Liver (tissue), 9 donors: Measurements from ENCODE around the gene MRPS18B. TPM values are rescaled to one million over a fixed set of nuclear protein-coding genes. Genes with fewer than 3 reads are reported as not detected.

Source experiments
- DNase-seq: peaks from one replicate; pipeline ENCODE4 v3.0.0-alpha.2; 2017; ENCODE audit warnings: low spot score
- H3K27ac ChIP-seq, 2 donors: one replicate each; pipeline ENCODE4 v1.7.0; 2013; ENCODE audit warnings: inconsistent platforms in 2 of 2, low read length in 2 of 2, control low read depth in 1 of 2, low read depth in 1 of 2, mild to moderate bottlenecking in 1 of 2
- H3K27me3 ChIP-seq, 4 donors: one replicate each; pipeline versions ENCODE4 v1.6.1 to v1.7.0; 2013; ENCODE audit warnings: low read length in 3 of 4, inconsistent platforms in 1 of 4, mild to moderate bottlenecking in 1 of 4, moderate library complexity in 1 of 4; ENCODE audit not compliant: control insufficient read depth in 4 of 4, insufficient read depth in 4 of 4
- H3K36me3 ChIP-seq, 4 donors: one replicate each; pipeline versions ENCODE4 v1.6.1 to v1.7.0; 2013; ENCODE audit warnings: low read length in 3 of 4, mild to moderate bottlenecking in 3 of 4, low read depth in 1 of 4, moderate library complexity in 1 of 4; ENCODE audit not compliant: control insufficient read depth in 4 of 4, insufficient read depth in 3 of 4
- H3K4me1 ChIP-seq, 4 donors: one replicate each; pipeline versions ENCODE4 v1.6.1 to v1.7.0; 2013; ENCODE audit warnings: low read length in 3 of 4, mild to moderate bottlenecking in 3 of 4, moderate library complexity in 1 of 4; ENCODE audit not compliant: control insufficient read depth in 4 of 4, insufficient read depth in 4 of 4
- H3K4me3 ChIP-seq, 3 donors: one replicate each; pipeline versions ENCODE4 v1.6.1 to v1.7.0; 2013; ENCODE audit warnings: low read length in 3 of 3, control low read depth in 1 of 3, low read depth in 1 of 3, mild to moderate bottlenecking in 1 of 3
- H3K9ac ChIP-seq, 2 donors: one replicate each; pipeline ENCODE4 v1.7.0; 2013; ENCODE audit warnings: low read length in 2 of 2, mild to moderate bottlenecking in 2 of 2, moderate library complexity in 2 of 2, control low read depth in 1 of 2, low read depth in 1 of 2
- H3K9me3 ChIP-seq, 4 donors: one replicate each; pipeline versions ENCODE4 v1.6.1 to v1.7.0; 2013; ENCODE audit warnings: low read length in 3 of 4; ENCODE audit not compliant: control insufficient read depth in 4 of 4
- EGR1 ChIP-seq, 2 donors: IDR thresholded peaks; 2 replicates each; pipeline ENCODE4 v1.6.1; 2016 to 2018; ENCODE audit warnings: antibody characterized with exemption in 2 of 2, low read depth in 2 of 2
- FOXA1 ChIP-seq: IDR thresholded peaks from 2 replicates; pipeline ENCODE4 v1.6.1; 2016; ENCODE audit warnings: antibody characterized with exemption
- GABPA ChIP-seq, 2 donors: IDR thresholded peaks in 1 of 2; conservative IDR thresholded peaks in 1 of 2; 2 replicates each; pipeline ENCODE4 v1.6.1; 2016; ENCODE audit warnings: antibody characterized with exemption in 2 of 2, mild to moderate bottlenecking in 1 of 2, moderate library complexity in 1 of 2
- HNF4A ChIP-seq, 2 donors: conservative IDR thresholded peaks; 2 replicates each; pipeline ENCODE4 v1.6.1; 2016; ENCODE audit warnings: antibody characterized with exemption in 2 of 2, mild to moderate bottlenecking in 2 of 2
- HNF4G ChIP-seq: IDR thresholded peaks from 2 replicates; pipeline ENCODE4 v1.6.1; 2016; ENCODE audit warnings: antibody characterized with exemption
- JUND ChIP-seq, 2 donors: IDR thresholded peaks; 2 replicates each; pipeline ENCODE4 v1.6.1; 2016; ENCODE audit warnings: antibody characterized with exemption in 2 of 2
- NR2F2 ChIP-seq: IDR thresholded peaks from 2 replicates; pipeline ENCODE4 v1.6.1; 2016; ENCODE audit warnings: antibody characterized with exemption
- RAD21 ChIP-seq, 2 donors: IDR thresholded peaks; 2 replicates each; pipeline ENCODE4 v1.6.1; 2016; ENCODE audit warnings: antibody characterized with exemption in 2 of 2, mild to moderate bottlenecking in 2 of 2
- SP1 ChIP-seq: IDR thresholded peaks from 2 replicates; pipeline ENCODE4 v1.6.1; 2018; ENCODE audit warnings: antibody characterized with exemption, mild to moderate bottlenecking
- YY1 ChIP-seq: IDR thresholded peaks from 2 replicates; pipeline ENCODE4 v1.6.1; 2016; ENCODE audit warnings: antibody characterized with exemption, mild to moderate bottlenecking
- WGBS: extraction: QIAGEN DNeasy Blood & Tissue Kit; methylation state at CpG from one replicate; pipeline ENCODE4 v1.1.7; 2013; 5-methylcytosine and 5-hydroxymethylcytosine counted together
- polyA plus RNA-seq, 2 donors: library from polyadenylated mRNA; stranded (reverse) in 1 of 2; unstranded in 1 of 2; fragments of 200-250 nt in 1 of 2; fragments of >200 nt in 1 of 2; fragmentation: Nextera tagmentation in 1 of 2; extraction: Ambion mirVana in 1 of 2; gene quantifications; one replicate each; pipeline versions ENCODE4 v1.2.1 to v1.2.3, GENCODE V29; 2013 to 2015
- total RNA-seq, 2 donors: library from RNA; depleted of rRNA; stranded (reverse); fragments of >200 nt; gene quantifications; one replicate each; pipeline ENCODE4 v1.2.3, GENCODE V29; 2014
- TF ChIP-seq, protein P1 (sequence below): IDR thresholded peaks from 2 replicates; pipeline ENCODE4 v1.6.1; 2016; ENCODE audit warnings: antibody characterized with exemption, mild to moderate bottlenecking
- donor health status: healthy.
- donor health status: healthy.
- donor health status: healthy.
- donor health status: healthy.
- donor health status: healthy.

MRPS18B gene
- total and polyA plus RNA-seq, 4 donors = 50.5 to 81.9 (median 69.4) TPM

DNA sequence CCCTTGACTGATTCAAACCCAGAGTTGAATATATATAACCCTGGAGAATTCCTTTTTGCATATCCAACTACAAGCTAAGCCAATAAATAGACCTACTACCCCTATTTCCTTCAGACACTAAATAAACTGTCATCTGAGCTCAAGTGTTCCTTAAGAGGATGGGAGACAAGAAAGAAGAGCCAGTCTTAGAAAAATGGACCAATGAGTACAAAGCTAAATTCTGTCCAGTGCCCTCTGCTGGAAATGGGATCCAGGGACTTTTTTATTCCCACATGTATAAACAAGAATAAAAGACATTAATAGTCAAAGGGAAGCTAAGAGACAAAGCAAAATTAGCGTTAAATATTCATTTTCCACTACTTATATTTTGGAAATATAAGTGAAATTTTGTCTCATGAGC is 5.4 kb upstream of the MRPS18B start (continued):
- TF ChIP-seq, protein P1, sequence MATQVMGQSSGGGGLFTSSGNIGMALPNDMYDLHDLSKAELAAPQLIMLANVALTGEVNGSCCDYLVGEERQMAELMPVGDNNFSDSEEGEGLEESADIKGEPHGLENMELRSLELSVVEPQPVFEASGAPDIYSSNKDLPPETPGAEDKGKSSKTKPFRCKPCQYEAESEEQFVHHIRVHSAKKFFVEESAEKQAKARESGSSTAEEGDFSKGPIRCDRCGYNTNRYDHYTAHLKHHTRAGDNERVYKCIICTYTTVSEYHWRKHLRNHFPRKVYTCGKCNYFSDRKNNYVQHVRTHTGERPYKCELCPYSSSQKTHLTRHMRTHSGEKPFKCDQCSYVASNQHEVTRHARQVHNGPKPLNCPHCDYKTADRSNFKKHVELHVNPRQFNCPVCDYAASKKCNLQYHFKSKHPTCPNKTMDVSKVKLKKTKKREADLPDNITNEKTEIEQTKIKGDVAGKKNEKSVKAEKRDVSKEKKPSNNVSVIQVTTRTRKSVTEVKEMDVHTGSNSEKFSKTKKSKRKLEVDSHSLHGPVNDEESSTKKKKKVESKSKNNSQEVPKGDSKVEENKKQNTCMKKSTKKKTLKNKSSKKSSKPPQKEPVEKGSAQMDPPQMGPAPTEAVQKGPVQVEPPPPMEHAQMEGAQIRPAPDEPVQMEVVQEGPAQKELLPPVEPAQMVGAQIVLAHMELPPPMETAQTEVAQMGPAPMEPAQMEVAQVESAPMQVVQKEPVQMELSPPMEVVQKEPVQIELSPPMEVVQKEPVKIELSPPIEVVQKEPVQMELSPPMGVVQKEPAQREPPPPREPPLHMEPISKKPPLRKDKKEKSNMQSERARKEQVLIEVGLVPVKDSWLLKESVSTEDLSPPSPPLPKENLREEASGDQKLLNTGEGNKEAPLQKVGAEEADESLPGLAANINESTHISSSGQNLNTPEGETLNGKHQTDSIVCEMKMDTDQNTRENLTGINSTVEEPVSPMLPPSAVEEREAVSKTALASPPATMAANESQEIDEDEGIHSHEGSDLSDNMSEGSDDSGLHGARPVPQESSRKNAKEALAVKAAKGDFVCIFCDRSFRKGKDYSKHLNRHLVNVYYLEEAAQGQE = no peak
- no peak for TF ChIP-seq GABPA (IDR thresholded peaks at IDR 0.05 in 1 of 2, conservative IDR thresholded peaks at IDR 0.05 in 1 of 2)
- no peak for TF ChIP-seq SP1
- no peak for TF ChIP-seq NR2F2
- no peak for TF ChIP-seq JUND (IDR thresholded peaks at IDR 0.05)
- no peak for TF ChIP-seq HNF4G
- no peak for TF ChIP-seq EGR1 (IDR thresholded peaks at IDR 0.05; ENCODE audit: low read depth in 2 of 2)
- no peak for TF ChIP-seq YY1
- peak in 1 of 2 donors; percentile 40 for TF ChIP-seq RAD21 (IDR thresholded peaks at IDR 0.05)

- no peak for DNase-seq
- Histone ChIP-seq H3K9me3 (no peaks in the 10 kb centered on the region), H3K4me3 (no peak overlapping the region), H3K36me3 (peaks cover 10 to 20% (median 17%) of the 10 kb centered on the region in 4 donors), H3K9ac (no peak overlapping the region), H3K4me1 (peaks cover 2 to 23% (median 7%) of the 10 kb centered on the region in 4 donors), H3K27ac (no peak overlapping the region), H3K27me3 (no peaks in the 10 kb centered on the region)
- 53% methylated on average over 6 of the region's 6 CpGs for WGBS
- TF ChIP-seq HNF4G (no peak), GABPA (IDR thresholded peaks at IDR 0.05 in 1 of 2, conservative IDR thresholded peaks at IDR 0.05 in 1 of 2) (no peak), HNF4A (conservative IDR thresholded peaks at IDR 0.05) (no peak), FOXA1 (no peak)
Measured at GRCh38 chr6:30612687-30613248, 4.9 kb upstream of the MRPS18B start.

GRCh38 chr6:30613251-30614043 is 4.2 kb upstream of the MRPS18B start:
- H3K4me1 ChIP-seq = peaks cover 2 to 23% (median 10%) of the 10 kb centered on the region in 4 donors
- peaks cover 7 to 17% (median 14%) of the 10 kb centered on the region in 4 donors for H3K36me3 ChIP-seq
- no peak overlapping the region for H3K9ac ChIP-seq
- H3K27me3 ChIP-seq = no peaks in the 10 kb centered on the region
- no peaks in the 10 kb centered on the region for H3K9me3 ChIP-seq
- H3K27ac ChIP-seq = peak overlapping the region in 1 of 2 donors; percentile 83
- H3K4me3 ChIP-seq = no peak overlapping the region
- DNase-seq = no peak
- TF ChIP-seq NR2F2 (no peak), JUND (IDR thresholded peaks at IDR 0.05) (peak in 1 of 2 donors; percentile 26)
